GM10847 (cell line): ENCODE results near the gene ZNF211.

Experiments
- POLR2A ChIP-seq: IDR thresholded peaks from 2 replicates; pipeline ENCODE4 v1.6.1; 2011; ENCODE audit not compliant: insufficient read length; ENCODE audit errors: extremely low read depth

ZNF211 gene

DNA sequence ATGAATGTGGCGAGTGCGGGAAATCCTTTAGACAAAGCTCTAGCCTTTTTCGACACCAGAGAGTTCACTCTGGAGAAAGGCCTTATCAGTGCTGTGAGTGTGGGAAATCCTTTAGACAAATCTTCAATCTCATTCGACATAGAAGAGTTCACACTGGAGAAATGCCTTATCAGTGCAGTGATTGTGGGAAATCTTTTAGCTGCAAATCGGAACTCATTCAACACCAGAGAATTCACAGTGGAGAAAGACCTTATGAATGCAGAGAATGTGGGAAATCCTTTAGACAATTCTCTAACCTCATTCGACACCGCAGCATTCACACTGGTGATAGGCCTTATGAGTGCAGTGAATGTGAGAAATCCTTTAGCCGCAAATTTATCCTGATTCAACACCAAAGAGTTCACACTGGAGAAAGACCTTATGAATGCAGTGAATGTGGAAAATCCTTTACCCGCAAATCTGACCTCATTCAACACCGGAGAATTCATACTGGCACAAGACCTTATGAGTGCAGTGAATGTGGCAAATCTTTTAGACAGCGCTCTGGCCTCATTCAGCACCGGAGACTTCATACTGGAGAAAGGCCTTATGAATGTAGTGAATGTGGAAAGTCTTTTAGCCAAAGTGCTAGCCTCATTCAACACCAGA is 54.5 kb downstream of the ZNF211 start:
- no peak for TF ChIP-seq POLR2A

DNA sequence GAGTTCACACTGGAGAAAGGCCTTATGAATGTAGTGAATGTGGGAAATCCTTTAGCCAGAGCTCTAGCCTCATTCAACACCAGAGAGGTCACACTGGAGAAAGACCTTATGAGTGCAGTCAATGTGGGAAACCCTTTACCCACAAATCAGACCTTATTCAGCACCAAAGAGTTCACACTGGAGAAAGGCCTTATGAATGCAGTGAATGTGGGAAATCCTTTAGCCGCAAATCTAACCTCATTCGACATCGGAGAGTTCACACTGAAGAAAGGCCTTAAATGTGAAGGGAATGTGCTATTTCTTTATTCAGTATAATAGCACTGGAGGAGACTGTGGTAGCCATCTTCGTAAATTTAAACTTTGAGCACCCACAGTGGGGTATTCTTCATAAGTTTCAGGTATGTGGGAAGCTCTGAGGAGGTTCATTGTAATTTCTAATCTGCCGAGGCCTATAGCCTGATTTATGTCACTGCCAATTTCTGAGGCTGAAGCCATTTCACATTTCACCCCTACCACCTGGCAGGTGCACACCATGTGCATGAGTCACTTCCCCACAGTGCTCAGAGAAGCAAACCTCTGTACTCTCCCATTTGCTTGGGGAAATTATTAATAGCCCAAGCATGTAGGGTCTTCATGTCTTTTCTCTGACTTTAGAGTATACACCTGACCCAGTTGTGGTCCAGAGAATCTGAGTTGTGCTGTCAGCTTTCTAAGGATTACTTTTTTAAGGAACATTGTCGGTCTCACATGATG is 55.2 kb downstream of the ZNF211 start:
- TF ChIP-seq POLR2A, result no peak

DNA sequence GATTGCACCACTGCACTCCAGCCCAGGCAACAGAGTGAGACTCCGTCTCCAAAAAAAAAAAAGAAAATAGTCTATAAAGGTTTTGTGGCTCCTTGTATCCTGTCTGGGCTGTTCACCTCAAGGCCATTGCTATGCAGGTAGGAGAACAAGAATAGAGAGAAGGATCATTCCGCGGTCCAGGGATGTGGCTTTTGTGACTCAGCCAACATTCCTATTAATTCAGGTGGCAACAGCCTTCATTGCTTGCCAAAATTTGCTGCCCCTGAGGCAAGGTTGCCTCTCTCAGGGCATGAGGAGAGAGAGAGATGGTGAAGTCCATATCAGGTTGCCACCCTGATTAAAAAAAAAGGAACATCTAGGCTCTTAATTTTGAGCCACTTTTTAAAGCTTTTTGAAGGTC is 56.8 kb downstream of the ZNF211 start:
- TF ChIP-seq POLR2A, result no peak
